NCI-H345 (cell line): Measurements from ENCODE around the gene SEMA6A.

ENCODE experiments used
- DNase-seq: peaks from one replicate; lab custom pipeline; 2025; lab: John Stamatoyannopoulos, UW

SEMA6A gene

DNA sequence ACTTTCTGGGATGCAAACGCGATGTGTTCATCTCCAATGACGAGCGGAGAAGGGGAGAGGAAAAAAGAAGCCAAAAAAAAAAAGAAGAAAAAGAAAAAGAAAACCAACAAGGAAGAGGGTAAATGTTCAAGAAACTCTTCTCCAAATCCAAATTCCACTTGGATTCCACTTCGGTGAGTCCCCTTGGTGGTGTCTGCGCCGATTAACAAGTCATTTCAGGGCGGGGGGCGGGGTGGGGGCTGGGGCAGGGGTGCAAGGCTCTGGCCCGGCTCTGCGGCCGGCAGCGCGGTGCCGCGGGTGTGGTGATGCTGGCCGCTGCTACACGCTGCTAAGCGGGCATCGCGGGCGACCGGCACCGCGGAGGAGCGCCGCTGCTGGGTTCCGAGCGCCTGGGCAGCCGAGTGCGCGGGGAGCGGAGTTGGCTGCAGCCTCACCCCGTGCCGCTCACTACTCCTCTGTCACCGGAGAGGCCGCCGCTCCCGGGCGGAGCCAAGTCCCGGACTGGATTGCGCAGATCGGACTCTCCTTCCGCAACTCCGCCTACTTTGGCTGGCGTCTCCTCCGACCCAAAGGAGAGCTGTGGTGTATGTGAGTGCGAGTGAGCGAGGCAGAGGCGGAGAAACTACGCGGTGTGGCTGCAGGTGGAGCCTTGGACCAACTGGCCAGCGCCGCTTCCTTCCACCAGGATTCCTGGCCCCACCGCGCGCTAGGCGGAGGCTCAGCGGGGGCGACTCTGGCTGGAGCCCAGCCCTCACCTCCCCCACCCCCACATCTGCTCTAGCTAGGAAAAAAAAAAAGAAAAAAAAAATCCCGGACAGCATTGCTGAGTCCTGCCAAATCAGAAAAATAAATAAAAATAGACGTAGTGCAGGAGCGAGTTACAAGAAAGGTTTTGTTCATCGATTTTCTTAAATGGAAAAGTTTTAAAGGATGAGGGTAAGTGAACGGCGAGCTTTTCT lies at the start of gene SEMA6A:
TSS of gene SEMA6A (minus strand) at position 457 of the 959 bp plus-strand sequence. CDS start 69,879 bp downstream, outside the sequence.
- DNase-seq = peak; percentile 87

DNA sequence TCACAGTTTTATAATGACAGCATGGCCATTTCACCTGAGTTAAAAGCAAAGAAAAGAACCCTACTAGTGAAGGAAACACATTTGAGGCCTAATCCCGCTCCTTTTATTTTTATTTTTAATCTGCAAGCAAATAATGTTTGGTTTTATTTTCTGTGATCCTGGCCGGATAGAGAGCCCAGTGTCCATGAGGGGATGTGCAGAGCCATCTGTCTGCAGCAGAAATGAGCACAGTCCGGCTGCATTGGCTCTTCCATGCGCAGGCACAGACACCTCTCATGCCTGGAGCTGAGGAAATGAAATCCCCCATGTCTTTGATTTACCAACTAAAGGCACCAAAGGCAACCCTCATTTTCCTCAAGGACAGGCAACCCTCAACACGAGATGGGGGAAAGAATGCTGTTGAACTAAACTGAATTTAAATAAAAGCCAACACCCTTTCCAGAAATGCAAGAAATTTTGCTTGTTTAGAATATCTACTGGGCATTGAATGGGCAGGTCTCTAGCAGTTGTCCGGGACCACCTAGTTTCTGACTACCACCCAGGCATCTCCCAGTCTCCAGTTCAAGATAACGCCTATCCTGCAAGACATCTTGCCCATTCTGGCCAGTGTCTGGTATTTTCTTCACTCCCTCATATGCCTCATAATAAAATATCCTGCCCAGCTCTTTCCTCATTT lies 47.9 kb upstream of the SEMA6A start:
- no peak for DNase-seq

DNA sequence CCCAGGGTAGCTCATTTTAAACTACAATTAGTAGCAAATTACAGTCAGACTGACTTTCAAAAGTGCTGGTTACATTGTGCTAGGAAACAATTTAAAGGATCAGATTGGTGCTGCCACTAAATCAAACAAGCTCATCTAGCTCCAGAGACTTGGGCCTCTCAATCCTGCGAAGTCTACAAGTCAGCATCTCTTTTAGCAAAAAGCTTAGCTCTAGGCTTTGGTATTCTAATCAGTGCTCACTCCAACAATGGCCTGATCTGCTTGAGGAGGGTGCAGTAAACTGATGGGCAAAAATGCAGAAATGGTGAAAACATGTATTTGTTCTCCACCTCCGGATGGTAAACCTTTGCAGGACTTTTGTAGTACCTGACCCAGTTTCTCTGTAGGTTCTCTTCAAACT lies 47.0 kb upstream of the SEMA6A start:
- no peak for DNase-seq

- no peak for DNase-seq
These were observed 42.3 kb upstream of the SEMA6A start for GRCh38 chr5:116616876-116617275.

DNA sequence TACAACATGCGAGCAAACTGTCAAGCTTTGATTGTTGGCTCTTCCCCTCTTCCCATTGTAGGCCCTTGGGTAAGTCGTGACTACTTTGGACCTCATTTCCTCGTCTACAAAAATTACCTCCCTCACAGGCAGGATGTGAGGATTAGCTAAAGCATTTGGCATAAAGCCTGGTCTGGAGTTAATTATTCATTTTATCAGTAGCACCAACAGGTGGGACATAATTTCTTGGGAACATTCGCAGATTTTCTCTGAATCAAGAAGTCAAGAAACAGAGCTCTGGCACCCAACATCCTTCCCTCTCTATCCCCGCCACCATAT lies 39.9 kb upstream of the SEMA6A start:
- DNase-seq = no peak

- no peak for DNase-seq
These were observed 38.8 kb upstream of the SEMA6A start for GRCh38 chr5:116613445-116613844.

DNA sequence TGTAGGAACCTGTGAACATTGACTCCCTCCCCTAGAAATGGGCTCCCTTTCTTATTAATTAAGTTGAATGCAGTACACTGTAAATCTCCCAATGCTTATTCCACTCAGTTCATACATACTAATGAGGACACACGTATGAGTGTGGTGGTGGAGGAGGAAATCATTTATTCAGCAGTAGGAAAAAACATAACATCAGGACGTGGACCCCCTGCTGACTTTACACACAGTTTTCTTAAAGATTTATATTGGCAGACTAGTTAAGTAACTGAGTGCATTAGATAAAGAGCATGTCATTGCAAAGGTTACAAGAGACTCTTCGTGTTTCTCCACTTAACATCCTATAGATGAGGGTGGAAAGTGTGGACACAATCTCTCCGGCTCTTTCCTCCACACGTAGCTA lies 37.8 kb upstream of the SEMA6A start:
- DNase-seq = no peak

GRCh38 chr5:116605310-116606070 lies 30.9 kb upstream of the SEMA6A start:
- no peak for DNase-seq

DNA sequence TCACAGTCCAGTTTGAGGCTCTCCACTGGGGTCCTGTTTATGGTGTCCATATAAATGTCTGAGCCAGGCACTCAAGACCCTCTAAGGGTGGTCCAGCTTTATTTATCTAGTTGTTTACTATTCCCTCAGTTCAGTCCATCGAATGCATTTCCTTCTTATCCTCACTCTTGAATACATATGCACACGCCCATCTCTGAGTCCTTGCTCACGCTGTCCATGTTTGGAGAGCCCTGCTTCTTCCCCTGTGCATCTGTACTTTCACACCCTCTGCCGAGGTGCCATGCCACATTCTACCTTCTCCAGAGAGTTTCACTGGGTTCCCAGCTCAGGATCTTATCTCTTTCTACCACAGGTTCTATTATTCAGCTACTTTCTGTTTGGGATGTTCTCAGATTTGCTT lies 30.2 kb upstream of the SEMA6A start:
- no peak for DNase-seq

DNA sequence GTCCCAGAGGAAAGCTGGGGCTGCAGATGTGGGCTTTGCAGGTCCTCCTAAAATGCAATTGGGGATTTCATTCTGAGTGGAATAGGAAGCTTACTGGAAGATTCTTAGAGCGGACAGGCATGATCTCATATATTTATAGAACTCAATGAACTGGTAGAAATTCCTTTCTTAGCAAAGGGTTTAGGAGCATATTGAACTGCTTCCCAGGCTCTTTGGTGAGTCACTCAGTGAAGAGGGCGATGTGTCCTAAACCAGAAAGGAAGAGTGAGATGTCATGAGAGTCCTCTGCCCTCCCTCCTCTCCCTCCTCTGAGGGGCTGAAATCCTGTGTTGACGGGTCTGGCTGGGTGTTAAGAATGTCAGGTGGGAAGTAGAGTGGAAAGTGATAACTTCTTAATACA lies 26.3 kb upstream of the SEMA6A start:
- no peak for DNase-seq

DNA sequence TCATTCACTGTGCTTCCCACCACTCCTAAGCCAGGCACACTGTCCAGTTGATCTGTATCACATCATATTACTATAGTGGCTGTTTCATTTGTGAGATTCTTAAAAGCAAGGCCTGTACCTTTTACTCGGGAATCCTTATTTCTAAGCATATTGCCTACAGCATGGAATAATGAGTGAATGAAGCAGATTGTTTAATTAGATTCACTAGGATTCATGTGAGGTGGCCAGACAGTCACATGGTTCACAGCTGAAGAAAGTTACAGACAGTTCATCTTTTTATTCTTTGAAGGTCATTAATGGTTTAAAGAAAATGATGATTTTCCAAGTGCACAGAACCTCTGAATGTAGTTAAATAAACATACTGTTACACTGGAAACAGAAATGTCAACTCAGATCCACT lies 24.3 kb upstream of the SEMA6A start:
- DNase-seq = no peak

DNA sequence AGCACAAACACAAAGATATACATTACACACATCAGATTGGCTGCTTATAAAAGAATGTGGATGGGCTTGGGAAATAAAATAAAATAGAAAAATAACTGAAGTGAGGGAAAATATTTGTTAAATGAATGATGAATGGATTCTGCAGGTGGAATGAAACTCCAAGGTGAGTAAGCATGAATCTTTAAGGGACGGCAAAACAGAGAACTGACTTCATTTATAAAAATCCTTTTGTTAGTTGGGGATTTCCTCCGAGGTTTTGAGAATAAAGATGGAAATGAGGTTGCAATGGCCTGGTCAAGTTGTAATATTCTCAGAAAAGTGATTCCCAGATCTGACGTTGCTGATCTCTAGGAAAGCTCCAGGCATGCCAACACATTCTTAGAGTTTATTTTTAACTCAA lies 20.9 kb upstream of the SEMA6A start:
- DNase-seq = no peak

DNA sequence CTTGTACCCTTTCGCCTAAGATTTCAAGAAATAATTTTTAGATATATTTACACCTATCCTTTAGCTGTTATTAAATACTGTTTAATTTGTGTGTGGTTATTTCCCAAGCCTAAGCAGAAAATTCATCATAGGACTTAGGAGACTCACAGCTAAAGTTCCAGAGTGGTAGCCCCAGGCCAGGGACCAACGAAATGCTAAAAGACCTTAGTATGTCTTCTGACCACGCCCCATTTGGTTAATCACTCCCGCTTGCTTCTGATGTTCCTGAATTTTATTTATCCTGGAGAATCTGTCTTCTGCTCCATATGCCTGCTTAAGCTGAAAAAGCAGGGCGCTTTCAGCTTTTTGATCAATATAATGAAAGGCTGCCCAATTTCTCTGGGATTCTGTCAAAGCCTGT lies 18.7 kb upstream of the SEMA6A start:
- no peak for DNase-seq

GRCh38 chr5:116585227-116585626 lies 10.6 kb upstream of the SEMA6A start:
- no peak for DNase-seq

DNA sequence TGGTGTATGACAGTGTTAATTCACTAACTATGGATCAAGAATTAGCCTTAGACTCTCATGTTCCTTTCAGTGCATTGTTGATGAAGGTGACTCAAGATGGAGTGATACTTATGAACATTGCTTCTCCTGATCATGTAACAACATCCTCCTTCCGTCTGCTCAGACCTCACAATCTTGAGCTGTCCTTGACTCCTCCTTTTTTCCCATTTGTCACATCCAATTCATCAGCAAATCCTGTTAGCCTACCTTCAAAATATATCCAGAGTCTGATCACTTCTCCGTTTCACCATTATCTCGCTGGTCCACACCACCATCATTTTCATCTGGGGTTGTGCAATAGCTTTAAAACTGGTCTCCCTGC lies 9.2 kb upstream of the SEMA6A start:
- DNase-seq = no peak

- DNase-seq = no peak
These were observed 8.7 kb upstream of the SEMA6A start for GRCh38 chr5:116583085-116583861.

DNA sequence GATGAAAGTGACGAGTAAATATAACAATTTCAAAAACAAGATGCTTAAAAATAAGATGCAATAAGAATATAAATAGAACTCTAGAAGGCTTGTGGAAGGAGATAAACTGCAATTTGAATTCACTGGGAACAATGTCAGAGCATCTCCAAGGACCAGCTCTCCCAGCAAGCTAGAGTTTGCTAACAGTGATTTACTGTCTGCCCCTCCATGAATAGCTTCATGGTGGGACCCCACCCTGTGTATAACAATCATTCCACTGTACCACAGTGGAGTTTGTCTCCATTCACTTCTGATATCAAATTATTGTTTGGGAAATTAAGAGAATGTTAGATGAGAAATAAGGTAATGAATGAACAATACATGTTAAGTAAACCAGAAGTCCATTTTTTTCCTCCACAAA lies 7.3 kb upstream of the SEMA6A start:
- DNase-seq = no peak

- no peak for DNase-seq
These were observed 4.5 kb upstream of the SEMA6A start for GRCh38 chr5:116579144-116579543.

- DNase-seq = no peak
These were observed 4.1 kb upstream of the SEMA6A start for GRCh38 chr5:116578676-116579075.

- DNase-seq = peak; percentile 24
These were observed 2.6 kb upstream of the SEMA6A start for GRCh38 chr5:116577064-116577788.

DNA sequence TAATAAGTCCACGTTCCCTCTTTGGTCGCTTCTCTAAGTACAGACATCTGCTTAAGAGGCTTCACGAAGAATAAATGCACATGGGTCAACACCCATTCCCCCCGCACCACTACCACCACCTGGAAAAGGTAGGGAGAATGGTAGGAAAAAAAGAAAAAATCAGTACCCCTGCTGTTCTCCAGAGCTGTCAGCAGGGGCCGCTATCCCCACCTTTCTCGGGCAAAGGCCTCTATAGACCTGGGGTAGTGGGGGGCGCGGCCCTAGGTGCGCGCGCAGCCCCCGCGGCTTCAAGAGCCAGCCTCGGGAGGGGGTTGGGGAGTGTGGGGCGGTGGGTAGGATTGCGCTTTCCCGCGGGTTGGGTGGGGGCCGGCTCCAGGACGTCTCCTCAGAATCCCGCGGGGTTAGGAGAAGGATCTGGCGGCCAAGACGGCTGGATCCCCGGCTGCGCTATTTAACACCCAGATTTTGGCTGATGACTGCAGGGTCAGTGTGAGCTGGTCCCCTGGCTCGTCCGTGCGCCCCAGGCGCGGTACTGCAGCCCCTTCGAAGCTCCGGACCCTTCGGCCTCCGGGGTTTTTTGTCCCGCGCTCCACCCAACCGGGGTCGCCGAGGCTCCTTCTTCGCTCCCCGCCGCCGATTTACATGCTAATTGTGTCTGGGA lies 1.6 kb upstream of the SEMA6A start:
- DNase-seq = peak; percentile 78
